Measurements from ENCODE around the gene CCDC179. TPM values are rescaled to one million over a fixed set of nuclear protein-coding genes. Genes with fewer than 3 reads are reported as not detected.

The CCDC179 gene
- total RNA-seq = not detected

DNA sequence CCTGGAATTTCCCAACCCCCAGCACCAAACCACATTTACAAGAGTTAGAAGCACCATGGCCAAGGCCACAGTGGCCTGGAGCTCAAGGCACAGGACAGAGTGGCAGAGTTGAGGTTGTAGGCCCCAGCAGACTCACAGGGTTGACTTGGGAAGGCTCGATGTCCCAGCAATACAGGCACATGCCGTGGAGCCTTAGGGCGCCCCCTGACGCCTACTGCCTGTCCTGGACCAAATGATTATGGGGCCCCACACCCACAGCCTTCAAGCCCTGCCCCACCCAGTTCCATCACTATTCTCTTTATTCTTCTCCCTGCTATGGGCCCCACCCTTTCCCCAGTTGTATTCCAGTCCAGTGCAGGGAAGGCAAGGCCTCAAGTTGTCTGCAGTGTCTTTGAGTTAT is at the start of gene CCDC179:
CCDC179 (minus strand) TSS at position 234 of the 400 bp plus-strand sequence; CDS start at position 181, 53 bp downstream.
- CTCF ChIA-PET = no interaction called here
- POLR2A ChIA-PET = no interaction called here

DNA sequence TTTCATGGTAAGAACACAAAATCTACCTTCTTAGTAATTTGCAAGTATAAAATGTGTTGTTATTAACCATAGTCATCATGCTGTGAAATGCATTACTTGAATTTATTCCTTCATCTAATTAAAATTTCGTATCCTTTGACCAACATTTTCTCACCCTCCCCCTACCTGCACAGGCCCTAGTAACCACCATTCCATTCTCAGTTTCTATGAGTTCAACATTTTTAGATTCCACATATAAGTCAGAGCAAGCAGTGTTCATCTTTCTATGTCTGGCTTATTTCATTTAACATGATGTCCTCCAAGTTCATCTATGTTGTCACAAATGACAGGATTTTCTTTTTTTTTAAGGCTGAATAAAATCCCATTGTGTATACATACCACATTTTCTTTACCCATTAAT is 43.5 kb upstream of the CCDC179 start:
- ChIA-PET POLR2A (no interaction called here), CTCF (no interaction called here)

DNA sequence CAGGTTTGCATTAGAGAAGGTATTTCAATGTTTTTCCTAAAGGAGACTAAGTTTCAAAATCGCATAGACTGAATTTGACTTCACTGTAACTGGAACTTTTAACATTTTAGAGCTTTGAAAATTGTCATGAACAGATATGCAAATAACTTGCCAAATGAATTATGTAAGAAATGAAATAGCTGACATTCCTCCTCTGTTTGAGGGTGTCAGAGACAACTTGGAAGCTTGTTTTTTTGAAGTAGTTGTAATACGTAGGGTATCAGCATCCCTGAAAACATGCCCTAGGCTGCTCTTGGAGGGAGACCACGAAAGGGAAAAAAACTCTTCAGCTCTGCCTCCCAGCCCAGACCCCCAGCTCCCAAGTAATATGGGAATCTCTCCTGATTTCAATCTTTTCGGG is 41.3 kb upstream of the CCDC179 start:
- CTCF ChIA-PET = no interaction called here
- POLR2A ChIA-PET = no interaction called here

DNA sequence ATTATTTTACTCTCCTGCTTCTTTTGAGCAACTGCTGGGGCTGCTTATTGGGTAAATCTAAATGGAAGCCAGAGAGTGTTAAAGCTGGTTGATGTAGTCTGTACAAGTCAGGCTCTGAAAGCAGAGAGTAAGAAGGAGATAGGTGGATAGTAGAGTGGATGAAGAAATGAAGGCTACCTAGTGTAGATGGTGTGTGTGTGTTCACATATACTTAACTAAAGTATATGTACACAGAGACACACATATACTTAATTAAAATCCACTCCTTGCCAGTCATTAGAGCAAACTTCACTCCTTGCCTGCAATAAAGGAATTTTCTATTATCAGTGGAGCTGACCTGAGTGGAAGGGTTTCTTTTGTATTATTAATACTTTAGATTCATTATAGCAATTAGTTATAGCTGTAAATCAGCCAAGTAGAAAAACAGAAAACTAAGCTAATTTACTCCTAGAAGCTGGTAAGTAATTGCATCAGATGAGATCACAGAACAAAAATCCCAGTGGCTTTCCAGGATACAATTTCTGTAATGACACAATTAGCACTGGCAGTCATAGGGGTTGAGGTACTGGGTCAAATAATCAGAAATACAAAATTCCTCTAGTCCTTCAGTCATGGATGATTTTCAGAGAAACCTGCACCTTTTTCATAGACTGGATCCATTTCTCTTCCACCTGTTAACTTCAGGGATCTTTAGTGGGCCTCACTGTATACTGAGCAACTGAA is 40.7 kb upstream of the CCDC179 start:
- ChIA-PET POLR2A (no interaction called here), CTCF (no interaction called here)

DNA sequence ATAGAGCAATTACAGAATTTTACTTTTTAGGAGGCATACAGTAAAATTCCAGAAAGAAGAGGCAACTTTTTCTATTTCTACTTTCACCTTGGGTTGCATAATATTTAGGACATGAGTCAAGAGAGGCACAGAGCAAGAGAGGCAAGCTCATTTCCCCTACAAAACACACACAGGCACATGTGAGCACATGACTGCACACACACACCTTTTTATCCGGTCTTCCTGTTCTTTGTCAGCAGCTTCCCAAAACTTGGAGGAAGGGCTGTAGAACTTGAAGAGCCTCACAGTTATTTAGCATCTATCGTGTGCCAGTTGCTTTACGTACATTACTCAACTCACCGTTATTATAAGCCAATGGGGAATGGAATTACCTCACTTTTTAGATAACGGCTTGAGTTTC is 37.8 kb upstream of the CCDC179 start:
- ChIA-PET CTCF (no interaction called here), POLR2A (no interaction called here)

DNA sequence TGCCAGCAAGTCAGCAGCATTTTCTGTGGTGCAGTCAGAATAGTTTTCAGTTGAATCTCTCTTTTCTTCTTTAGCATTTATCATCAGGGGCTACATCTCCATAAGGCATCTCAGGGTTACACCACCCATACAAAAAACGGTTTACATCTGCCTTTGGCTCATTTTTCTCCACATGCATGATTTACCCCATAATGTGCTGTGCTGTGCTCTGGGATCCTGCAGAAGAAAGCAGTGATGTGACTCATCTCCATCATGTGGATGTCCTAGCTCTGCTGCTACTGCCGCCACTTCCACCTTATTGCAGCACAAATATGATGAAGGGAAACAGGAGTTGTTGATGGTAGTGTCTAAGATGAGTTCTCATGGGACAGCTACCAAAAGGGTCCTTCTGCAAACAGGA is 30.0 kb upstream of the CCDC179 start:
- ChIA-PET CTCF (no interaction called here), POLR2A (no interaction called here)

DNA sequence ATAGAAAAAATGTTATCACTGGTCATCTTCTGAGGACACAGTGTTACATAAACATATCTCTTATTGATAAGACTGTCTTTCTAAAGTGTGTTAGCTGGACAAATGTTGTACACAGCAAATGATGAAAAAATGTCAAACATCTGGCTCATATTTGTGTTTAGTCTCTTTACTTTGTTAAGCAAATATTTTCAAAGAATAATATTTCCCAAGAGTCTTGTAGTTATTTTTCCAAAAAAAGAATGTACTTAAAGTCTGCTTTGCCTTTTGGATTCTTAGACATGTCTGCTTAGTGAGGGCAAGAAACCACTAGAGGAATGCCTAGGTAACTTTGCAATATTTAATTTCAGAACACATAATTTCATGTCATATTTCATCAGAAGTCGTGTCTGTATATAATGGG is 23.9 kb upstream of the CCDC179 start:
- CTCF ChIA-PET = interaction anchor here (0.6 kb wide), 1 partner anchor 471 kb away, joined by 3 read pairs; no protein-coding TSS in a partner anchor

DNA sequence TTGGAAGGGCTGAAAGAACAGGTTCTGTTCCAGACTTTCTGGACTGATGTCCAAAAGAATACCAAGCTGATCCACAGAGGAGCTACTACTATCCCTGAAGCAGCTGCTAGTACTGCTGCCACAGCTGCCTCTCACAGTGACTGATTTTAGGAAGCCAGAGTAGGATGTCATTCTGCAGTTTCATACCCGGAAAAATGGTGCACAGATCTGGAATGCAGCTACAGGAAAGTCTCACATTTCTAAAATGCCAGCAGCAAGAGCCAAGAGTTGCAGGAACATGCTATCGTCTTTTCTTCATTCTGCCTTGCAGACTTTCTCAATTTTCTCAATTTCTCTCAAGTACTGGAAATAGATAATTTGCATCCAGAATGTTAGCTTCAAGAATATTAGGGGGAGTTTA is 19.4 kb upstream of the CCDC179 start:
- CTCF ChIA-PET = no interaction called here

More for the DNA sequence above, 23.9 kb upstream of the CCDC179 start:
- POLR2A ChIA-PET = no interaction called here

DNA sequence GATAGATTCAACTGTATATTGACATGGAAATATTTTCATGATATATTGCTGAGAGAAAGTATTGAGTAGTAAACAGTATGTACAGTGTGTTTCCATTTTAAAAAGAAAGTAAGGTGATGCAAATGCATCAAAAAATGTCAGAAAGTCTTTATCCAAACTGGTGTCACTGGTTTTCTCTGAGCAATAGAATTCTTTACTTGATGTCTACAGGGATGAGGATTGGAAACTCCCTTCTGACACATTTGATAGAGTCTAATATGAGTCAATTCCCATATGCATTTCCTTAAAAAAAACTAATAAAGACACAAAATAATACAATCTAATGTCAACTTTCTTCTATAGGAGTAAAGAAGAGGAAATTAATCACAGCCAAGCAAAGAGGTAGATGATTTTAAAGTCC is 18.3 kb upstream of the CCDC179 start:
- POLR2A ChIA-PET = no interaction called here
- CTCF ChIA-PET = no interaction called here

More for the DNA sequence above, 19.4 kb upstream of the CCDC179 start:
- POLR2A ChIA-PET = no interaction called here

DNA sequence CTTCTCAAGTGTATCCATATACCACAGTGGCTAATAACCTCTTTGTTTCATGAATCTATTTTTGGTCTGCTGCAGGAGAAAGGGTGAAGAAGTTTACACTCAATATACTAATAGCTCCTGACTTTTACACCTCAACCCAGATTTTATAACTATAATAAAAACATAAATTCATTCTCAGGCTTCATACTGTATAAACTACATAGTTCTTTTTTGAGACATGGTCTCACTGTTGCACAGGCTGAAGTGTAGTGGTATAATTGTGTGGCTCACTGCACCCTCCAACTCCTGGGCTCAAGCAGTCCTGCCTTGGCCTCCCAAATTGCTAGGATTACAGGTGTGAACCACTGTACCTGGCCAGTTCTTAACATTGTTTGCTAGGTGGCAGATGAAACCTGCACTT is 17.8 kb upstream of the CCDC179 start:
- POLR2A ChIA-PET = no interaction called here
- CTCF ChIA-PET = no interaction called here

DNA sequence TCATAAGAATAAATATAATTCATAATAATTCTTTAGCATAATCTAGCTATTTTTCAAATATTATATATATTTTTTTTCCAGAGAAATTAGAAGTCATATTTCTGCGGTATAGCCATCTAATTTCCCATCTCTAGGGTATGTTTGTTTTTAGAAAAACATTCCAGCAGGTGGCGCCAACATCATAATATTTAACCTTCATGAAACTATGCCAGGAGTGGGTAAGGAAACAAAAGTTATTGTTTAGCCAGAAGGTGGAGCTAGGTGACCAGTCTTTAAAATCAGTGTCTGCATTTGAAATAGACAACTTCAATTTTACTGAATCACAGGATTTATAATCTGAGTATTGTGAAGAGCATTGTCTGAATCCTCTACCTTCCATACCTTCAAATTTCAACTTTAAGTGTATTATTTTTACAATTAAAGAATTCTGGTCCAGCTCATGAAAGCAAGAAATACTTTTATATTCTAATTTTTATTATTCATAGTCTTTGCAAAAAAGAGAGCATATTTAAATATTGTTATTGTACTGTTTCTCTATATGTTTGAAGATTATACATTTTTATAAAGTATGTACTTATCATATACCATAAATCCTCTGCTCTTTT is 15.7 kb upstream of the CCDC179 start:
- ChIA-PET CTCF (interaction anchor here (0.6 to 1.4 kb wide), 4 partner anchors 10 to 664 kb away, joined by 3 to 4 read pairs (median 3); partner anchors contain the start of gene SVIP), POLR2A (interaction anchor here (0.6 kb wide), 1 partner anchor 566 kb away, joined by 3 read pairs; no protein-coding TSS in a partner anchor)

DNA sequence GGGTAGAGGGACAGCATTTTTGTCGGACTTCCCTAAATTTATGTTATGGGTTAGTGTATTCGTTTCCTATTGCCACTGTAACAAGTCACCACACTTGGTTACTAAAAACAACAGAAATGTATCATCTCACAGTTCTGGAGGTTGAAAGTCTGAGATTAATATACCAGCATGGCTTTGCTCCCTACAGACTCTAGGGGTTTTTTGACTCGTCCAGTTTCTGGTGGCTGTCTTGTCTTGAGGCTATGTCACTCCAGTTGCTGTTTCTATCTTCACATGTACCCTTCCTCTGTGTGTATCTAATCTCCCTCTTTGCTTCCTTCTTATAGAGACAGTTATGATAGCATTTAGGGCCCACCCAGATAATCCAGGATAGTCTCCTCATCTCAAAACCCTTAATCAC is 9.1 kb upstream of the CCDC179 start:
- POLR2A ChIA-PET = no interaction called here
- CTCF ChIA-PET = no interaction called here

DNA sequence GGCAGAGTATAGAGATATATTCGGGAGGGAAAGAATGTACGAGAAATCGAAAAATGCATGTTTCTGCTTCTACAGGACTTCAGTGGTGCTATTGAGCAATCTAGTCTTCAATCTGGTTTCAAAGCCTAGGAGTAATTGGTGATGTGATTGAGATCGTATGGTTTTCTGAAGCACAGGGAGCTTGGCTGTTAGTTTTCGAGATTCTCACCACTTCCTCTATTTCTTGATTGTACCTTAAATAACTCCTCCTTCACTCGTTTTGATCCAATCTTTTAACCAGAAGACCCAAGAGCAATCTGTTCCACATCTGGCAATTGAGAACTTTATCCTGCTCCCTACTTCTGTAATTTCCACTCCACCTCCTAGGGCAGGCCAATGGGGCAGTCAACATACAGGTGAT is 518 bp downstream of the CCDC179 start:
- POLR2A ChIA-PET = no interaction called here
- CTCF ChIA-PET = no interaction called here

DNA sequence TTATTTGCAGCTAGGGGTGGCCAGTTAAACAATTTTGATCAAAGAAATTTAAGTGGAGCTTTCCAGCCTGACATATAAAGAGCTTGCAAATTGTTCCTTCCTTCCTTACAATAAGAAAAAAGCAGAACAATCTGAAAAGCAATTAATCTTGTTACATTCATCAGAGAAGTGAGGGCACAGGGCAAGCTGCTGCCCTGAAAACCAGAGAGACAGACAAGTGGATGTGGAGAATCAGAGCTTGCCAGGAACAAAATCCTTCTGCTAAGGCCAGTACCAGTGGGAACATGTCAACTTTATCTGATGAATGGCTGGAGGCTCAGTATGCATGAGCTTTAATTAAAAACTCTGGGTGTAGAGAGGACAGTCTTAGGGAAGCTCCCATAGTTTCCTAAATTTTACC is 8.8 kb downstream of the CCDC179 start:
- POLR2A ChIA-PET = no interaction called here
- CTCF ChIA-PET = no interaction called here

DNA sequence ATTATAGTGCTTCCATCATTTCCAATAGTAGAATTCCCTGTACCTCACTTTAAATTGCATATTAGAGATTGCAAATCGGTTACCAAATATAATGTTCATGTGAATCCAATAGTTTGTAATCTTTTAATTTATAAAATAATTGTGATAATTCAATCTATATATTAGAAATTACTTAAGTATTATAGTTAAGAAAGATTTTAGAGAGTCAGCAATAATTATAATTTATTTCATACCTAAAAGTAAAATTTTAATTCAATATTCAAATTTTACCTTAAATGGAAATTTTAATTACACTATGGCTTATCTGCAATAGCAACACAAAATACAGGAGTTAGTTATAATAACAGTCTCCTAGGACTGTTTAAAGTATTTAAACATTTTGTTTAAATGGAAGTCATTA is 13.5 kb downstream of the CCDC179 start:
- ChIA-PET POLR2A (no interaction called here), CTCF (no interaction called here)

DNA sequence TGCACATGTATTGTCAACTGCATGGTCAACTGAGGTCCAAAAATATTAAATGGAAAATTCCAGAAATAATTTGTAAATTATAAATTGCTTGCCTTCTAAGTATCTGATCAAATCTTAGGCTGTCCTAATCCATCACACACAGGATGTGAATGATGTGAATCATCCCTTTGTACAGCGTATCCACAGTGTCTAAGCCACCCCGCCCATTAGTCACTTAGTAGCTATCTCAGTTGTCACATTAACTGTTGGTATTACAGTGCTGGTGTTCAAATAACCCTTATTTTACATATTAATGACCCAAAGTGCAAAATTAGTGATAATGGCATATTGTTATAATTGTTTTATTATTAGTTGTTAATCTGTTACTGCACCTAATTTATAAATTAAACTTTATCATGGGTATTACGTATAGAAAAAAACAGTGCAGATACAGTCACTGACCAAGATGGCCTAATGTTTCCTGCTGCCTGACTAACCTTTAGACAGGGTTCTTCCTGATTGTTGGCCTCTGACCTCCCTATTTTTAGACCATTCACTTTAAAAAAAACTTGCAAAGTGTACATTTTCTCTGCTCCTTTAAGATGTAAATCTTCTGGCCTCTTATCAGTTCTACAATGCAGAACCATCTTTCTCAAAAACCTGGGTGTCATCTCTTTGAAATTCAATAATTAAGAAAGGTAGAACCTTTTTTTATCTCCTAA is 27.8 kb downstream of the CCDC179 start:
- ChIA-PET POLR2A (no interaction called here), CTCF (no interaction called here)

DNA sequence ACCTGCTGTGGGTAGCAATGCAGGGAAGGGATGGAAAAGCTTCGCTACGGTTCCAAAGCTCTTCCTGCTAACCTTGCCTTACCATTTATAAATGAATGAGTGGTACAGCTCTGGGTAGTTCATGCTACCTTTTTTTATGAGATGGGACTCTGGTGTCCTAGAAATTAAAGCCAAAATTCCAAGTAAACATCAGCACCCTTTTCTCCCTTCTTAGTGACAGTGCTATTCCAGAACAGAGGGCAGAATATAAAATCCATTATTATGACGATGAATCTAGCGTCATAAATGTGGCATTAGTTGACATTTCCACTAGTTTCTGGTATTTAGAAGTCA is 30.2 kb downstream of the CCDC179 start:
- CTCF ChIA-PET = interaction anchor here (1.0 to 1.5 kb wide), 2 partner anchors 46 to 173 kb away, joined by 4 to 5 read pairs; no protein-coding TSS in a partner anchor

DNA sequence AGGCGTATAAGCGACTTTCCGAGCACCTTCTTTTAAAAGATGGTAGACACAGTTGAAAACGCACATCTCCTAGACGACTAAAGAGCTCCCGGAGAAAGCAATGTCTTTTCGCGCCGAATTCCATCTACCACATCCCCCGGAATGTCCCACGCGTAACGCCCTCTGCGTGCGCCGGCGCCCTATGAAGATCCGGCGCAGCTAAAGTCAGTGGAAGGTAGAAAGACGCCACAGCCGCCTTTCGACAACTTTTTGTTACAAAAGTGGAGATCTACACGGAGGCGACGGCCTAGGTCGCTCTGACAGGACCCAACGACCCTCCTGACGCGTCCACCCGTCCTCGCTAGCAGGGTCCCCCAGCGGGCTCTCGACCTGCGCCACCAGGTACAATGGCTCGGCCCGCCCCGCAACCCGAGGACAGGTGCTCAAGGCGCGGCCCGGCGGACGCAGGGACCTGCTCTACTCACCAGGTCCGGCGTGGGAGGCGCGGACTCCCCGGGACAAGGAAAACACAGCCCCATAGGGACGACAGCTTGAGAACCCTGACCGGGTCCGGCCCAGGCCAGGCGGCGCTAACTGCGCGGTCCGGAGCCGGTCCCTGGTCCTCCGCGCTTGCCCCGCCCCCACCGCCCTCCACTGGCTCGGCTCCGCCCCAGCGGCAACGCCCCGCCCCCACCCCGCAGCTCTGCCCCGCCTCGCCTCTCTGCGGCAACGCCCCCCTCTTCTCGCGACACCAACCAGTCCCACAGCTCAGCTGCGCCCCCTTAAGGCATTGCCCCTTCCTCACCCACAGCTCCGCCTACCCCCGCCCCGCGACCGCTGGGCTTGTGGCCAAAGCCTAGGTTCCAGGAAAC is 30.8 kb downstream of the CCDC179 start, which contains the start of gene SVIP:
SVIP (minus strand) TSS at position 571 of the 851 bp plus-strand sequence; CDS start at position 518, 53 bp downstream.
- POLR2A ChIA-PET = interaction anchor here (1.4 to 2.1 kb wide), 2 partner anchors 13 to 204 kb away, joined by 3 to 7 read pairs; partner anchors contain the start of gene FANCF

More for the DNA sequence above, 30.2 kb downstream of the CCDC179 start:
- POLR2A ChIA-PET = interaction anchor here (1.4 to 2.1 kb wide), 2 partner anchors 13 to 205 kb away, joined by 3 to 7 read pairs; partner anchors contain the start of gene FANCF

DNA sequence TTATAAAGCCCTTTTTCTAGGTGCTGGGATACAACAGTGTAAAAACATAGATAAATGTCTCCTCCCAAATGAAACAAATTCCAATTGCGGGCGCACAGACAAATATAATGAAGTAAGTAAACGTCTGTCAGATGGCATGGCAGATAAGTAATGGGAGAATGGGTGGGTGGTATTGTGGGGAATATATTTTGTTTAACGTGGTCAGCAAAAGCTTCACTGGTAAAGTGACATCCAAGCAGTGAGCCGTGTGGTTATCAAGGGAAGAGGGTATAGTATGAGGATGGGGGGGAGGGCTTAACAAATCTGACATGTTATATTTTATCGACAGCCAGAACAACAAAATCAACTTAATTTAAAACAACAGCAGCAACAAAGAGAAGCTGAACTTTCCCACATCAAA is 31.9 kb downstream of the CCDC179 start:
- ChIA-PET CTCF (no interaction called here), POLR2A (interaction anchor here (2.1 kb wide), 1 partner anchor 203 kb away, joined by 7 read pairs; the partner anchor contains the start of gene FANCF)

More for the DNA sequence above, 30.8 kb downstream of the CCDC179 start, which contains the start of gene SVIP:
- CTCF ChIA-PET = interaction anchor here (1.0 to 1.5 kb wide), 2 partner anchors 47 to 172 kb away, joined by 4 to 5 read pairs; no protein-coding TSS in a partner anchor

DNA sequence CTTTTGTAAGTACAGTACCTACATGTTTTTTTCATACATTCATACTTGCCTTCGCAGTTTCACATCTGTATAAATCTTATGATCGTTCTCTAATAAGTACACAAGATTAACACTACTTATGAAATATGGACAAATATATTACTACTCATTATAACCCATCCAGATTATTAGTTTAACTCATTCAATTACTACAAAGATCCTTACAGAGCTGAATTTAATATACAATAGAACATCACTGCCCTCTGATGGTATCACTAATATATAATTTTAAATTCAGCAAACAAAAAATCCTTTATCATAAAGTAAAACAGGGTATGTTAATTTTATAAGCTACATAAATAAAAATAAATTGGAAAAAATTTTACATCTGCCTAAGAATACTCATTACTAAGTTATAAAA is 38.1 kb downstream of the CCDC179 start:
- POLR2A ChIA-PET = no interaction called here
- CTCF ChIA-PET = no interaction called here
